ENCODE data around the gene SLC29A1.

SLC29A1 gene

GRCh38 chr6:44237813-44238433, 14.5 kb downstream of the SLC29A1 start:
- peak overlapping the region; percentile 58 for H3K9ac ChIP-seq (ENCODE audit: low read depth, low read length)
- H3K4me3 ChIP-seq (ENCODE audit: low read depth in 1 of 2, low read length in 2 of 2), result peak overlapping the region; percentile 12 to 66; a peak in 3 of 4 replicates
- H3K79me2 ChIP-seq (ENCODE audit: insufficient read depth, low read length), result no peaks in the 10 kb centered on the region
- peak overlapping the region; percentile 86 for H3K4me2 ChIP-seq (ENCODE audit: insufficient read depth, low read length)
- H3K4me1 ChIP-seq (ENCODE audit: insufficient read depth, low read length), result peaks cover 16% of the 10 kb centered on the region
- H3K9me3 ChIP-seq (ENCODE audit: insufficient read depth, low read length, severe bottlenecking), result no peaks in the 10 kb centered on the region
- DNase-seq, result peak; percentile 74
- peaks cover 17% of the 10 kb centered on the region for H3K36me3 ChIP-seq (ENCODE audit: insufficient read depth, low read length)
- H4K20me1 ChIP-seq (ENCODE audit: insufficient read depth, low read length), result no peaks in the 10 kb centered on the region
- no peaks in the 10 kb centered on the region for H3K27me3 ChIP-seq (ENCODE audit: insufficient read depth, low read length, poor library complexity)
- ATAC-seq (ENCODE audit: insufficient read depth, low read depth), result peak; percentile 90
- H2AFZ ChIP-seq (ENCODE audit: low read depth, low read length), result peak overlapping the region; percentile 90
- TF ChIP-seq CTCF (IDR thresholded peaks at IDR 0.05; ENCODE audit: borderline replicate concordance, extremely low read depth, low read length, poor library complexity, severe bottlenecking) (peak; percentile 99), EZH2 (IDR thresholded peaks at IDR 0.05; ENCODE audit: borderline replicate concordance, low read depth, low read length, severe bottlenecking) (no peak)
- peak overlapping the region; percentile 65 for H3K27ac ChIP-seq (ENCODE audit: low read length)

GRCh38 chr6:44238687-44239350, 15.4 kb downstream of the SLC29A1 start:
- H3K79me2 ChIP-seq (ENCODE audit: insufficient read depth, low read length), result no peaks in the 10 kb centered on the region
- H4K20me1 ChIP-seq (ENCODE audit: insufficient read depth, low read length), result no peaks in the 10 kb centered on the region
- H3K4me1 ChIP-seq (ENCODE audit: insufficient read depth, low read length), result peaks cover 16% of the 10 kb centered on the region
- no peak for ATAC-seq (ENCODE audit: insufficient read depth, low read depth)
- no peaks in the 10 kb centered on the region for H3K27me3 ChIP-seq (ENCODE audit: insufficient read depth, low read length, poor library complexity)
- H3K4me2 ChIP-seq (ENCODE audit: insufficient read depth, low read length), result no peak overlapping the region
- peaks cover 8% of the 10 kb centered on the region for H3K36me3 ChIP-seq (ENCODE audit: insufficient read depth, low read length)
- TF ChIP-seq CTCF (IDR thresholded peaks at IDR 0.05; ENCODE audit: borderline replicate concordance, extremely low read depth, low read length, poor library complexity, severe bottlenecking) (no peak), EZH2 (IDR thresholded peaks at IDR 0.05; ENCODE audit: borderline replicate concordance, low read depth, low read length, severe bottlenecking) (no peak)
- H3K9ac ChIP-seq (ENCODE audit: low read depth, low read length), result no peak overlapping the region
- DNase-seq, result no peak
- no peak overlapping the region for H3K27ac ChIP-seq (ENCODE audit: low read length)
- H3K9me3 ChIP-seq (ENCODE audit: insufficient read depth, low read length, severe bottlenecking), result no peaks in the 10 kb centered on the region
- H3K4me3 ChIP-seq (ENCODE audit: low read depth in 1 of 2, low read length in 2 of 2), result no peak overlapping the region
- H2AFZ ChIP-seq (ENCODE audit: low read depth, low read length), result no peak overlapping the region

- no peak for DNase-seq
- peaks cover 10% of the 10 kb centered on the region for H3K36me3 ChIP-seq (ENCODE audit: insufficient read depth, low read length)
- no peak overlapping the region for H3K4me3 ChIP-seq (ENCODE audit: low read depth in 1 of 2, low read length in 2 of 2)
- TF ChIP-seq EZH2 (IDR thresholded peaks at IDR 0.05; ENCODE audit: borderline replicate concordance, low read depth, low read length, severe bottlenecking), result no peak
- no peak for TF ChIP-seq CTCF (IDR thresholded peaks at IDR 0.05; ENCODE audit: borderline replicate concordance, extremely low read depth, low read length, poor library complexity, severe bottlenecking)
- H3K9ac ChIP-seq (ENCODE audit: low read depth, low read length), result no peak overlapping the region
- peaks cover 14% of the 10 kb centered on the region for H4K20me1 ChIP-seq (ENCODE audit: insufficient read depth, low read length)
- H2AFZ ChIP-seq (ENCODE audit: low read depth, low read length), result no peak overlapping the region
- no peaks in the 10 kb centered on the region for H3K27me3 ChIP-seq (ENCODE audit: insufficient read depth, low read length, poor library complexity)
- peaks cover 15% of the 10 kb centered on the region for H3K79me2 ChIP-seq (ENCODE audit: insufficient read depth, low read length)
- no peak overlapping the region for H3K4me2 ChIP-seq (ENCODE audit: insufficient read depth, low read length)
- ATAC-seq (ENCODE audit: insufficient read depth, low read depth), result no peak
- H3K27ac ChIP-seq (ENCODE audit: low read length), result no peak overlapping the region
- H3K9me3 ChIP-seq (ENCODE audit: insufficient read depth, low read length, severe bottlenecking), result no peaks in the 10 kb centered on the region
- peaks cover 22% of the 10 kb centered on the region for H3K4me1 ChIP-seq (ENCODE audit: insufficient read depth, low read length)
Measured at GRCh38 chr6:44243345-44243744, 19.9 kb downstream of the SLC29A1 start.

Measured in DND-41 (cell line).